K562 (cell line): ENCODE measurements around the gene EMP2. TPM values are rescaled to one million over a fixed set of nuclear protein-coding genes. Genes with fewer than 3 reads are reported as not detected.

Experiments used
- CTBP1 ChIP-seq: fragments of 450-650 bp; IDR thresholded peaks from 2 replicates; pipeline ENCODE4 v1.6.1; 2016; ENCODE audit warnings: borderline replicate concordance
- DMBX1 ChIP-seq: fragments of 250-450 bp; sonication (Bioruptor Pico); IDR thresholded peaks from 2 replicates; pipeline ENCODE4 v1.8.0; 2022; ENCODE audit warnings: inconsistent platforms, mild to moderate bottlenecking, moderate library complexity, borderline replicate concordance
- E2F3 ChIP-seq: fragments of 250-450 bp; sonication (Bioruptor Pico); IDR thresholded peaks from 2 replicates; pipeline ENCODE4 v1.4.0; 2020; ENCODE audit warnings: mild to moderate bottlenecking
- ESRRA ChIP-seq: fragments of 450-650 bp; IDR thresholded peaks from 2 replicates; pipeline ENCODE4 v1.6.1; 2014; ENCODE audit warnings: low read depth, mild to moderate bottlenecking, moderate library complexity, borderline replicate concordance
- EZH2 ChIP-seq: IDR thresholded peaks from 2 replicates; pipeline ENCODE4 v1.6.1; 2012; ENCODE audit warnings: low read depth, mild to moderate bottlenecking, inconsistent platforms, low read length, borderline replicate concordance
- FOXM1 ChIP-seq, 2 experiments: fragments of 450-650 bp in 1 of 2; sonication (generic) in 1 of 2; formaldehyde crosslinking in 1 of 2; IDR thresholded peaks; 2 replicates each; pipeline versions ENCODE4 v1.6.1 to v1.9.0; 2017 to 2022; ENCODE audit warnings: low read depth in 2 of 2, mild to moderate bottlenecking in 2 of 2, missing genetic modification reagents in 1 of 2, moderate library complexity in 1 of 2
- GABPB2 ChIP-seq: fragments of 250-450 bp; sonication (Bioruptor Pico); conservative IDR thresholded peaks from 2 replicates; pipeline ENCODE4 v1.5.1; 2021; ENCODE audit warnings: mild to moderate bottlenecking
- GATAD2A ChIP-seq: fragments of 450-650 bp; IDR thresholded peaks from 2 replicates; pipeline ENCODE4 v1.6.1; 2017
- GATAD2B ChIP-seq: fragments of 450-650 bp; IDR thresholded peaks from 2 replicates; pipeline ENCODE4 v1.6.1; 2017; ENCODE audit warnings: mild to moderate bottlenecking, borderline replicate concordance
- HNRNPH1 ChIP-seq: fragments of 200-400 bp; formaldehyde crosslinking; optimal IDR thresholded peaks from 2 replicates; pipeline ENCODE3; 2017; ENCODE audit warnings: low read depth, mild to moderate bottlenecking, low read length, moderate library complexity
- MBD2 ChIP-seq: sonication (generic); IDR thresholded peaks from 2 replicates; pipeline ENCODE4 v1.6.1; 2016; ENCODE audit warnings: low read depth, borderline replicate concordance
- NCOA6 ChIP-seq: fragments of 450-650 bp; IDR thresholded peaks from 2 replicates; pipeline ENCODE4 v1.6.1; 2017; ENCODE audit warnings: mild to moderate bottlenecking
- PYGO2 ChIP-seq: fragments of 450-650 bp; IDR thresholded peaks from 2 replicates; pipeline ENCODE4 v1.6.1; 2016; ENCODE audit warnings: mild to moderate bottlenecking, missing genetic modification characterization, moderate library complexity, missing compliant biosample characterization
- TEAD4 ChIP-seq, 2 experiments: sonication (generic) in 1 of 2; formaldehyde crosslinking in 1 of 2; IDR thresholded peaks; 2 replicates each; pipeline versions ENCODE4 v1.6.1 to v1.8.0; 2012 to 2022; ENCODE audit warnings: borderline replicate concordance in 1 of 2, inconsistent platforms in 1 of 2, low read length in 1 of 2, mild to moderate bottlenecking in 1 of 2, missing genetic modification reagents in 1 of 2
- TOE1 ChIP-seq, 2 experiments: fragments of 450-650 bp in 1 of 2; sonication (generic) in 1 of 2; formaldehyde crosslinking in 1 of 2; IDR thresholded peaks; 2 replicates each; pipeline versions ENCODE4 v1.7.1 to v1.8.0; 2016 to 2022; ENCODE audit warnings: borderline replicate concordance in 2 of 2, mild to moderate bottlenecking in 2 of 2, antibody characterized with exemption in 1 of 2, inconsistent platforms in 1 of 2, low read depth in 1 of 2, missing genetic modification reagents in 1 of 2, moderate library complexity in 1 of 2
- TRIM24 ChIP-seq, 2 experiments: fragments of 450-650 bp; IDR thresholded peaks; 2 replicates each; pipeline ENCODE4 v1.6.1; 2016
- ZC3H4 ChIP-seq: sonication (generic); formaldehyde crosslinking; IDR thresholded peaks from 2 replicates; pipeline ENCODE4 v1.9.0; 2021; ENCODE audit warnings: missing genetic modification reagents, borderline replicate concordance
- ZNF121 ChIP-seq: sonication (generic); formaldehyde crosslinking; conservative IDR thresholded peaks from 2 replicates; pipeline ENCODE4 v1.8.0; 2022; ENCODE audit warnings: missing genetic modification reagents
- polyA plus RNA-seq, 8 experiments: library from polyadenylated mRNA; depleted of rRNA in 4 of 8; stranded (reverse) in 5 of 8; unstranded in 3 of 8; fragments of >200 nt; fragmentation: Nextera tagmentation in 2 of 8; fragmentation: Illumina TruSeq in 1 of 8; extraction: Ambion mirVana in 2 of 8; extraction: Trizol in 1 of 8; gene quantifications; 2 replicates each; pipeline versions ENCODE4 v1.2.1 to v1.2.3, GENCODE V29; 2011 to 2014; ENCODE audit warnings: inconsistent platforms in 1 of 8, missing spikeins in 1 of 8
- total RNA-seq, 7 experiments: library from RNA; depleted of rRNA in 6 of 7; stranded (reverse); fragments of >200 nt in 6 of 7; fragmentation: Illumina TruSeq in 2 of 7; extraction: Trizol in 2 of 7; gene quantifications; 2 replicates each; pipeline versions ENCODE4 v1.2.1 to v1.2.3, GENCODE V29; 2011 to 2021; ENCODE audit warnings: low replicate concordance in 1 of 7
- TF ChIP-seq, protein P1 (sequence below): fragments of 250-450 bp; sonication (Bioruptor Pico); IDR thresholded peaks from 2 replicates; pipeline ENCODE4 v1.9.0; 2021; ENCODE audit warnings: mild to moderate bottlenecking, inconsistent platforms
- TF ChIP-seq, protein P2 (sequence below): fragments of 250-450 bp; sonication (Bioruptor Pico); IDR thresholded peaks from 2 replicates; pipeline ENCODE4 v1.4.0; 2020; ENCODE audit warnings: borderline replicate concordance
- TF ChIP-seq, protein P3 (sequence below): sonication (generic); formaldehyde crosslinking; IDR thresholded peaks from 2 replicates; pipeline ENCODE4 v1.8.1; 2022; ENCODE audit warnings: missing genetic modification reagents

EMP2 gene
- total and polyA plus RNA-seq, 9 of the 15 experiments (the other 6 are each of a cell fraction or from before 2014, with no cell fraction given): 0.73 to 6.2 (median 3.1) TPM

DNA sequence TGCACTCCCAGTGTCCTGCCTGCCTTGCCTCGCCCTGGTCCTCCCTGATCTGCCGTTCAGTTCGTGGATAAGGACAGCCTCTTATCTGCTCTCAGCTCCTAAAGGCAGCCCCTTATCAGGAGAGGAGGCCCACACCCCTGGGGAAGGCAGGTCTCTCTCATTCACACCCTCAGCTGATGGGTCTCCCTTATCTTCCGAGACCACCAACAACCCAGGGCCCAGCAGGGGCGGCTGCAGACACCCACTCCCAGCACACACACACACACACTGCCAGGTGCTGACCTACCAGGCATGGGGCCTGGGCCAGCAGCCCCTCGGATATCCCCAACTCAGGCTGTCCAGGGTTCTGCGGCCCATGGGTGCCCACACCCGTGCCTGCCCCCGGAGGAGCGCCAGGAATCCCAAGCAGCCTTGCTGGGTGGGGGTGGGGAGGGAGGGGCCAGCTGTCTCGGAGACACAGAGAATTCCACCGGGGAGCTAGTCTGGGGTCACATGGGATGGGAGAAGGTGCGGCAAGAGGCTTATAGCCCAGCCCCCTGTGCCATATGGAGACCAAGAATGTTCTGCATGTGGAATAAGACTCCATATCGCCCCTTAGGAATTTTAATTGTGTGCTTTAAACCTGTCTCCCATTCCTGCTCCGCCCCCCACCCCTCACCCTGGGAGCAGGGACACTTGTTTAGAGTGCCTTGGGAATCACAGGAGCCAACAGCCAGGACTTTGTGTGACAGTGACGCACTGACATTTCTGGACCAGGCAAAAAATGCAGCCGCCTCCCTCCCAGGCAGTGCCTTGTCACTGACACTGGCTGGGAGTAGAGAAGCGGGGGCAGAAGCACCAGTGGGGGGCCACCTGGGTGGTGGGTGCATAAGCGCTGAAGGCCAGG lies 41.9 kb upstream of the EMP2 start (continued):
- TF ChIP-seq GABPB2 (no peak), TOE1 (IDR thresholded peaks at IDR 0.05; ENCODE audit: borderline replicate concordance) (no peak), TOE1 (CRISPR knock-in tag; IDR thresholded peaks at IDR 0.05; ENCODE audit: borderline replicate concordance, low read depth) (no peak), GATAD2B (peak; percentile 32; the same call in 1 of the 2 replicates), DMBX1 (CRISPR knock-in tag) (no peak), CTBP1 (peak; percentile 55; the same call in 1 of the 2 replicates), EZH2 (no peak), TRIM24 (IDR thresholded peaks at IDR 0.05) (0 out of 4 replicates have a peak, but pooled peaks of 1 of the 2 experiments have one; percentile 9), GATAD2A (peak; percentile 71; the same call in 1 of the 2 replicates), ZNF121 (CRISPR knock-in tag) (no peak), PYGO2 (tag) (no peak), ZC3H4 (CRISPR knock-in tag) (no peak), ESRRA (no peak), HNRNPH1 (no peak), E2F3 (CRISPR knock-in tag) (no peak), TEAD4 (IDR thresholded peaks at IDR 0.05; ENCODE audit: low read length) (peak; percentile 73), TEAD4 (CRISPR knock-in tag; IDR thresholded peaks at IDR 0.05; ENCODE audit: borderline replicate concordance) (no peak), NCOA6 (no peak), FOXM1 (IDR thresholded peaks at IDR 0.05; ENCODE audit: low read depth) (peak; percentile 52; the same call in 1 of the 2 replicates), FOXM1 (CRISPR knock-in tag; IDR thresholded peaks at IDR 0.05; ENCODE audit: low read depth) (no peak), MBD2 (no peak)
- TF ChIP-seq, protein P1, sequence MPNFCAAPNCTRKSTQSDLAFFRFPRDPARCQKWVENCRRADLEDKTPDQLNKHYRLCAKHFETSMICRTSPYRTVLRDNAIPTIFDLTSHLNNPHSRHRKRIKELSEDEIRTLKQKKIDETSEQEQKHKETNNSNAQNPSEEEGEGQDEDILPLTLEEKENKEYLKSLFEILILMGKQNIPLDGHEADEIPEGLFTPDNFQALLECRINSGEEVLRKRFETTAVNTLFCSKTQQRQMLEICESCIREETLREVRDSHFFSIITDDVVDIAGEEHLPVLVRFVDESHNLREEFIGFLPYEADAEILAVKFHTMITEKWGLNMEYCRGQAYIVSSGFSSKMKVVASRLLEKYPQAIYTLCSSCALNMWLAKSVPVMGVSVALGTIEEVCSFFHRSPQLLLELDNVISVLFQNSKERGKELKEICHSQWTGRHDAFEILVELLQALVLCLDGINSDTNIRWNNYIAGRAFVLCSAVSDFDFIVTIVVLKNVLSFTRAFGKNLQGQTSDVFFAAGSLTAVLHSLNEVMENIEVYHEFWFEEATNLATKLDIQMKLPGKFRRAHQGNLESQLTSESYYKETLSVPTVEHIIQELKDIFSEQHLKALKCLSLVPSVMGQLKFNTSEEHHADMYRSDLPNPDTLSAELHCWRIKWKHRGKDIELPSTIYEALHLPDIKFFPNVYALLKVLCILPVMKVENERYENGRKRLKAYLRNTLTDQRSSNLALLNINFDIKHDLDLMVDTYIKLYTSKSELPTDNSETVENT (CRISPR knock-in tag): no peak
- TF ChIP-seq, protein P2, sequence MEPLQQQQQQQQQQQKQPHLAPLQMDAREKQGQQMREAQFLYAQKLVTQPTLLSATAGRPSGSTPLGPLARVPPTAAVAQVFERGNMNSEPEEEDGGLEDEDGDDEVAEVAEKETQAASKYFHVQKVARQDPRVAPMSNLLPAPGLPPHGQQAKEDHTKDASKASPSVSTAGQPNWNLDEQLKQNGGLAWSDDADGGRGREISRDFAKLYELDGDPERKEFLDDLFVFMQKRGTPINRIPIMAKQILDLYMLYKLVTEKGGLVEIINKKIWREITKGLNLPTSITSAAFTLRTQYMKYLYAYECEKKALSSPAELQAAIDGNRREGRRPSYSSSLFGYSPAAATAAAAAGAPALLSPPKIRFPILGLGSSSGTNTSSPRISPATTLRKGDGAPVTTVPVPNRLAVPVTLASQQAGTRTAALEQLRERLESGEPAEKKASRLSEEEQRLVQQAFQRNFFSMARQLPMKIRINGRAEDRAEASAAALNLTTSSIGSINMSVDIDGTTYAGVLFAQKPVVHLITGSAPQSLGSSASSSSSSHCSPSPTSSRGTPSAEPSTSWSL (CRISPR knock-in tag): no peak
- TF ChIP-seq, protein P3, sequence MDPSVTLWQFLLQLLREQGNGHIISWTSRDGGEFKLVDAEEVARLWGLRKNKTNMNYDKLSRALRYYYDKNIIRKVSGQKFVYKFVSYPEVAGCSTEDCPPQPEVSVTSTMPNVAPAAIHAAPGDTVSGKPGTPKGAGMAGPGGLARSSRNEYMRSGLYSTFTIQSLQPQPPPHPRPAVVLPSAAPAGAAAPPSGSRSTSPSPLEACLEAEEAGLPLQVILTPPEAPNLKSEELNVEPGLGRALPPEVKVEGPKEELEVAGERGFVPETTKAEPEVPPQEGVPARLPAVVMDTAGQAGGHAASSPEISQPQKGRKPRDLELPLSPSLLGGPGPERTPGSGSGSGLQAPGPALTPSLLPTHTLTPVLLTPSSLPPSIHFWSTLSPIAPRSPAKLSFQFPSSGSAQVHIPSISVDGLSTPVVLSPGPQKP (CRISPR knock-in tag): no peak
